Activated naive CD8-positive, alpha-beta T cell (primary cell): ENCODE data around the gene CAPNS2.

Source experiments
- H3K27ac Mint-ChIP-seq: one replicate; pipeline ENCODE4 v1.8.0; 2021; ENCODE audit warnings: mixed read lengths
- H3K27me3 Mint-ChIP-seq: one replicate; pipeline ENCODE4 v1.8.0; 2021; ENCODE audit warnings: mixed read lengths
- H3K36me3 Mint-ChIP-seq: one replicate; pipeline ENCODE4 v1.8.0; 2021; ENCODE audit warnings: mixed read lengths
- H3K4me1 Mint-ChIP-seq: one replicate; pipeline ENCODE4 v1.8.0; 2021; ENCODE audit warnings: low read depth, mixed read lengths
- H3K4me3 Mint-ChIP-seq: one replicate; pipeline ENCODE4 v1.8.0; 2021; ENCODE audit warnings: mild to moderate bottlenecking, mixed read lengths
- H3K9me3 Mint-ChIP-seq: one replicate; pipeline ENCODE4 v1.8.0; 2021; ENCODE audit warnings: low read depth, mixed read lengths

CAPNS2 gene

DNA sequence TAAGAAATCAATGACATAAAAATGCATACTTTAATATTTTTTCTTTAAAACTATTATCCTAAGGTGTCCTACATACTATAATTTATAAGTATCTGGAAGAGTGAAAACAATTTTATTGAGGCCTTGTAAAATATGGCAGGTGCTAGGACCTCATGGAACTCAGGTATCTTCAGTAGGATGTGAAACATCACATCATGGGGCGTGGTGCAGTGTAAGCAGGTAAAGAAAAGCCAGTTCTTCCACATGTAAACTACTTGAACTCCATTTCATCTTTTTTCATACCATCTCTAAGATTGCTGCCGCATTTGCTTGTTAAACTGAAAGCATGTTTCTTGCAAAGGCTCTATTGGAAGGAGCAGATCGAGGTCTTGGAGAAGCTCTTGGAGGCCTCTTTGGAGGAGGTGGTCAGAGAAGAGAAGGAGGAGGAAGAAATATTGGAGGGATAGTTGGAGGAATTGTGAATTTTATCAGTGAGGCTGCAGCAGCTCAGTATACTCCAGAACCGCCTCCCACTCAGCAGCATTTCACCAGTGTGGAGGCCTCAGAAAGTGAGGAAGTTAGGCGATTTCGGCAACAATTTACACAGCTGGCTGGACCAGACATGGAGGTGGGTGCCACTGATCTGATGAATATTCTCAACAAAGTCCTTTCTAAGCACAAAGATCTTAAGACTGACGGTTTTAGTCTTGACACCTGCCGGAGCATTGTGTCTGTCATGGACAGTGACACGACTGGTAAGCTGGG, at the start of gene CAPNS2:
Gene CAPNS2 (plus strand): TSS at position 253 of the 744 bp plus-strand sequence. CDS start 73 bp downstream, at position 326.
- no peaks in the 10 kb centered on the region for H3K4me1 Mint-ChIP-seq
- H3K36me3 Mint-ChIP-seq: no peaks in the 10 kb centered on the region
- H3K27ac Mint-ChIP-seq: no peak within 1 kb of the TSS
- H3K4me3 Mint-ChIP-seq: no peak within 1 kb of the TSS
- H3K27me3 Mint-ChIP-seq: no peaks in the 10 kb centered on the region
- no peaks in the 10 kb centered on the region for H3K9me3 Mint-ChIP-seq

DNA sequence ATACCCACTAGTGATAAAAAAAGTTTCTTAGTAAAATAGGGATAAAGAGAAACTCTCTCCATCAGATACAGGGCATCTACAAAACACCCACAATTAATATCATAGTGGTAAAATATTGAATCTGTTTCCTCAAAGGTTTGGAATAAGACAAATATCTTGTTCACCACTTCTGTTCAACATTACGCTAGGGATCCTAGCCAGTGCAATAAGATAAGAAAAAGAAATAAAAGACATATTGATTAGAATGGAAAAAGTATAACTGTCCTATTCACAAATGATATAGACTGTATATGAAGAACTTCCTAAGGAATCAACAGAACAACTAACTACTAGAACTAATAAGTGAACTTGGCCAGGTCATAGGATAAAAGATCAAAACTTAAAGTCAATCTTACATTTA, 44.7 kb upstream of the CAPNS2 start:
- H3K36me3 Mint-ChIP-seq: no peaks in the 10 kb centered on the region
- H3K4me3 Mint-ChIP-seq: no peak overlapping the region
- no peaks in the 10 kb centered on the region for H3K4me1 Mint-ChIP-seq
- H3K27me3 Mint-ChIP-seq: peaks cover 1% of the 10 kb centered on the region
- H3K27ac Mint-ChIP-seq: no peak overlapping the region
- H3K9me3 Mint-ChIP-seq: peaks cover 12% of the 10 kb centered on the region

DNA sequence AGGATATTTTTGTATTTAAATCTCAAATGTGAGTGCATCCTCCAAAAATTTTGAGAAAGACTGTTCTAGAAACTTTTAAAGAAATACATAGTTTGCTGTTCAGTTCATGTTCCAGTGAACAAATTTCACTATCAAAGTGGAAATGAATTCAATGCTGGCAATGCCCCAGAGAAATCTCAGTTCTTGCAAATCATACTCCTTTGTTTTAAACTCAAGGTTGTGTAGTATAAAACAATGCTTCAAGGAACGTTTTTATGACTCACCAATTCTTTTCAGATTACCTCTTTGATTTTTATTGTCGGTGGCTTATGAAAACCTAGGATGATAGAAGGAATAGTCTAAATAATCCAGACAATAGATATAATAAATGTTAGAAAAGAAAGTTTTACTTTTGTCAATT, 40.0 kb upstream of the CAPNS2 start:
- Mint-ChIP-seq H3K4me1 (no peaks in the 10 kb centered on the region), H3K27ac (no peak overlapping the region), H3K9me3 (peaks cover 7% of the 10 kb centered on the region), H3K27me3 (peaks cover 8% of the 10 kb centered on the region), H3K36me3 (no peaks in the 10 kb centered on the region), H3K4me3 (no peak overlapping the region)

DNA sequence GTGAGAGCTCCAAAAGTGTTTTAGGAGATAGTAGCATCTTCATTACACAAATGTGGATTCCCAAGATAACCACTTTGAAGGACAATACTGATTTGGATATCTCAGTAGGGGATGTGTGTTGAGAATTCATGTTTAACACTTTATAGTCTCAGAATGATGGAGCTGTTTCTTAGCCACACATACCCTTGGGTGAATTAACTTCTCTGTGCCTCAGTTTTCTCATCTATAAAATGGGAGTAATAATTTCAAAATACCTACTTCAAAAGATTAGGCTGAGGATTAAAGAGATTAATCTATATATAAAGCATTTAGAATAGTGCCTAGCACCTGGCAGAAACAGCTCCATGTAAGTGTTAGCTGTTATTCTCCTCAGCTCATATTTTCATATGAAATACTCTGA, 38.6 kb upstream of the CAPNS2 start:
- Mint-ChIP-seq H3K4me3 (no peak overlapping the region), H3K9me3 (no peaks in the 10 kb centered on the region), H3K36me3 (no peaks in the 10 kb centered on the region), H3K4me1 (no peaks in the 10 kb centered on the region), H3K27ac (no peak overlapping the region), H3K27me3 (peaks cover 8% of the 10 kb centered on the region)

DNA sequence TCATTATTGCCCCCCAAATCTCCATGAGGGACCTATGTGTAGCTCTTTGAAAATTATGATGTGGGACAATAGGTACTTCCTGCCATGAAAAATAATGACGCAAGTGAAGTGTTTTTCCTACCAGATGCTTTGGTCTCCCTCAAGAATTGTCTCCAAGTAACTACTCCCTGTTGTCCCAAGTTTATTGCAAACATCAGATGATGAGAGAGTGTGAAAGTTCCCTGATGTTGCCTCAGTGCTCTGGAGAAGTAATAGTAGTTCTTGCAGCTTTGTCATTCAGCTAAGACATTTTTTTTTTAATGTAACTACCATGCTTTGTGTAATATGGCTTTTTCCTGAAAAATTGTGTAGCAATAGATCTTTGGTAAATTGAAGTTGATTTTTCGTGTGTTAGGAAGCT, 37.5 kb upstream of the CAPNS2 start:
- no peaks in the 10 kb centered on the region for H3K9me3 Mint-ChIP-seq
- no peak overlapping the region for H3K27ac Mint-ChIP-seq

DNA sequence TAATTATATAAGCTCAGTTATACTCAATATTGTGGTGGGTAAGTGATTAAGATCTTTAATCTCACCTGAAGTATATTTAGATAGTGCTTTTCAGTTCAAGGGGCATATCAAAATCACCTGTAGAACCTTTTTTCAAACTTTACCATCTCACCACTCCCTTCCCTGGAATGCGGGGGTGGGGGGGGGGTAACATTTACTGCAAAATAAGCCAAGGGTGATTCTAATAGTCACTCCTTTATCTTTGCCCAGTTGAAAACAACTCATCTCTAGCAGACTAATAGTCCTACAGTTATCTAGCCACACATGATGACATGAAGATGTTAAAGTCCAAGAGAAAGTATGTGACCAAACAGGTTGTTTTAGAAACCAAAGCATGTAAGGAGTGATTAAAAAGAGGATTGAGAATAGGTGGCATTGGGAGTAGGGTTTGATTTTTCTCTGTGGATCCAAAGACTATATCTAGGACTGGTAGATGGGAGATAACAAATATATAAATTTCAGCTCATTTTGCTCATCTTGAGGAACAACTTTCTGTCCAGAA, 36.1 kb upstream of the CAPNS2 start:
- H3K27me3 Mint-ChIP-seq: peaks cover 8% of the 10 kb centered on the region
- H3K27ac Mint-ChIP-seq: no peak overlapping the region
- no peaks in the 10 kb centered on the region for H3K4me1 Mint-ChIP-seq
- H3K4me3 Mint-ChIP-seq: no peak overlapping the region
- H3K36me3 Mint-ChIP-seq: no peaks in the 10 kb centered on the region
- no peaks in the 10 kb centered on the region for H3K9me3 Mint-ChIP-seq

More for the DNA sequence above, 37.5 kb upstream of the CAPNS2 start:
- H3K4me1 Mint-ChIP-seq: no peaks in the 10 kb centered on the region
- no peaks in the 10 kb centered on the region for H3K36me3 Mint-ChIP-seq
- peaks cover 8% of the 10 kb centered on the region for H3K27me3 Mint-ChIP-seq
- H3K4me3 Mint-ChIP-seq: no peak overlapping the region

DNA sequence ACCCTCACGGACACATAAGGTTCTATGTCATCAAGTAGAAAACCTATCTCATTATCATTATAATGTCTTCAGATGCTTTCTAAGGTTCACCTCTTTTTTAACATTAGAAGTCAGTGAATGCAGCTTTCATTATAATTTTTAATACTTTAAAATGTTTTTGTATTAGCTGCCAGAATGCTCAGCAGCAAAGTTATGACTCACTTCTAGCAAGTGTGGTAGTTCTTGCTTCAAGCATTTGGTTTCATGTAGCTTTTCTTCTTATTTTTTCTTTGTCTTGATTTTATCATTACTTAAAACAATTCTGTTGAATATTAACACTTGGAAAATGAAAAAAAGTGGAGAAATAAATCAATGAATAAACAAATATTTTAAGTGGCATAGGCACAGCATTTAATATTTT, 34.3 kb upstream of the CAPNS2 start:
- Mint-ChIP-seq H3K36me3 (no peaks in the 10 kb centered on the region), H3K27me3 (peaks cover 8% of the 10 kb centered on the region), H3K27ac (no peak overlapping the region), H3K4me3 (no peak overlapping the region), H3K4me1 (no peaks in the 10 kb centered on the region), H3K9me3 (no peaks in the 10 kb centered on the region)

DNA sequence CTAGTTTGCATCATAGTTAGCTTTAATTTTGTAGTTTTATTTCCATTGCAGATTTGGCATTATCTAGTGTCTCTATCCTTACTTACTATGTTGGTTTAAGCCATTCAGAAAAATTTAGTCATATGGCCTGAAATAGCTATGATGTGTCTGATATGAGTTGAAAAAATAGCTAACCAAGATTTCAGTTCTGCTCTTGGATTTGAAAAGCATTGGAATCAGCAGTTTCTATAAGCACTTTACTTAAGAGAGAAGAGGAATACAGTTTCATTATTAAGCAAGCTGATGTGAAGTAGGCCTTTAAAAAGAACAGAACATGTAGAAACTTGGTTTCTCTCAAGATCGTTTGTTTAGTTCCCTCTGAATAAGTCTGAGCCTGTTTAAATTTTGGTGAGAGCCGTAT, 31.7 kb upstream of the CAPNS2 start:
- no peaks in the 10 kb centered on the region for H3K36me3 Mint-ChIP-seq
- peaks cover 3% of the 10 kb centered on the region for H3K27me3 Mint-ChIP-seq
- no peak overlapping the region for H3K4me3 Mint-ChIP-seq
- H3K9me3 Mint-ChIP-seq: no peaks in the 10 kb centered on the region
- H3K27ac Mint-ChIP-seq: no peak overlapping the region
- H3K4me1 Mint-ChIP-seq: no peaks in the 10 kb centered on the region

DNA sequence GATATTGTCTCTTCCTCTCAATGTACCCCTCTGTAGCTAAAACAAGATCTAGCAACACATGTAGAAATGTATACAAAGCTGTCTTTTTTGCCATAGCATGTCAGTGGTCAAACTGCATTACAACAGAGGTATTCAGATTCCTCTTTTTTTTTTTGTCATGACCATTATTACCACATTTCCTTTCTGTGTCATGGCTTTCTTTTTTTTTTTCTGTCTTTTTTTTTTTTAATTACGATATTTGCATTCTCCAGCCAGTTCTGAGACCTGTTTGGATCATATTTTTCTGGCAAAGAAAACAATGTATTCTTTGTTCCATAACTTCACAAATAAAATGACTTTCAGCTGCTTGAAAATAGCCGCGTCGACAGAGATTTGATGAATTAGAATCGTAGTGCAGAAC, 27.4 kb upstream of the CAPNS2 start:
- Mint-ChIP-seq H3K9me3 (no peaks in the 10 kb centered on the region), H3K4me3 (no peak overlapping the region), H3K27ac (no peak overlapping the region), H3K36me3 (no peaks in the 10 kb centered on the region), H3K27me3 (no peaks in the 10 kb centered on the region), H3K4me1 (no peaks in the 10 kb centered on the region)

DNA sequence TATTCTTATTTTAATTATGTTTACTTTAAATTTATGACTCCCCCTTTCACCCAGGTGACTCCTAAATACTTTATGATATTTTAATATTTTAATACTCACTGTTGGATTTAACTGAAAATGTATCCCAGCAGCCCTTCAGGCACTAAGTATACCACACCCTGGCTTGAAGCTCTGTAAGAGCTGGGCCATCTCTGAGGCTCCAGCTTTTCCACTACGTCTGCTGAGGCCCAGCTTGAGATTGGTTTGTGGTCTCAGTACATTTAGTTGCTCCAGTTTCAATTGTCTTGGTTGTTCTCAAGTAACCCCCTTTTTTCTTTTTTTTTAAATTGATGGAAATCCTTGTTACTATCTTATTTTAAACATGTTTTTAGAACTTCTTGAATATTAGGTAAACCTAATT, 27.0 kb upstream of the CAPNS2 start:
- Mint-ChIP-seq H3K27me3 (peaks cover 2% of the 10 kb centered on the region), H3K9me3 (no peaks in the 10 kb centered on the region), H3K27ac (no peak overlapping the region), H3K4me3 (no peak overlapping the region), H3K4me1 (no peaks in the 10 kb centered on the region), H3K36me3 (no peaks in the 10 kb centered on the region)

DNA sequence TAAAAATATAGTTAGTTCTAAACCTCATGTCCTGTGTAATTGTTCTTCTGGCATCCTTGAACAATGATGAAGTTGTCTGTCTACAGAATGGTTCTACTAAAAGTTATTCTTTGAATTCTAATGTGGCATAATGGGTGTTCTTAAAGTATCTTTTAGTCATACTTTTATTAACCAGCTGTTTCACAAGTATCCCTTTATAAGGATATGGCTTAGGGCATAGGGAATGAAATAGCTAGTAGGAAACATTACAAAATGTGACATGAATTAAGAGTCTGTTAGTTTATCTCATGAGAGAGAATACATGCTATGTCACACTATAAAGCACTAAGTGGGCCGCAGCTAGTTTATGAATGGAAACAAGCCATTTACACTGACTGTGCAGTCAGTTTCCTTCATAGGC, 26.3 kb upstream of the CAPNS2 start:
- H3K27ac Mint-ChIP-seq: no peak overlapping the region
- H3K4me3 Mint-ChIP-seq: no peak overlapping the region
- no peaks in the 10 kb centered on the region for H3K36me3 Mint-ChIP-seq
- H3K4me1 Mint-ChIP-seq: no peaks in the 10 kb centered on the region
- H3K9me3 Mint-ChIP-seq: no peaks in the 10 kb centered on the region
- H3K27me3 Mint-ChIP-seq: peaks cover 2% of the 10 kb centered on the region

DNA sequence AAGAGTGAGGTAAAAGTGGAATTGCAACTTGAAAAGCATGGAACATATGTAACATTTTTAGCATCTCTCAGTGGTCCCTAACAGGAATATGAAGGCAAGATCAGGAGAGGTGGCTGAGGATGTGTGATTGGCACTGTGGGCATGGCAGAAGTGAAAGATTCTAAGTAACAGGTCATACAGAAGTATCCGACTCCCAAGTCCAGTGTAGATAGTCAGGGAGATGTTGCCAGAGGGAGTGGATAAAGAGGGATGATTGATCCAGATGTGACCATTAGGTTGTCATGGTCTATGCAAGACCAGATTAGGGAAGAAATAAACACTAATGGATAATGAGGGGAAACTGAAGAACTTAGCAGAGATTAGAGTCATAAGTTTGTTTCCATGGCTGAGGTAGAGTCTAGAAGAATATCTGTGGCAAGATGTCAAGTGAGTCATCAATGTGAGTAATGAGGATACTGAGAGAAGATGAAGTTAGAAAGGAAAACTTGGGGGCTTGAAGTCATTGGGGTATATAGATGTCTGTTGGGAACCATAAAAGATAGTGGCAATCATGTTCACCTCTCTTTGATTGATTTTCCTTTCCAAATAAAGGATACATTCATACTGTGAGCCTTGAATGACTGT, 23.9 kb upstream of the CAPNS2 start:
- Mint-ChIP-seq H3K4me3 (no peak overlapping the region), H3K4me1 (no peaks in the 10 kb centered on the region), H3K36me3 (no peaks in the 10 kb centered on the region), H3K9me3 (no peaks in the 10 kb centered on the region), H3K27me3 (peaks cover 2% of the 10 kb centered on the region), H3K27ac (no peak overlapping the region)

DNA sequence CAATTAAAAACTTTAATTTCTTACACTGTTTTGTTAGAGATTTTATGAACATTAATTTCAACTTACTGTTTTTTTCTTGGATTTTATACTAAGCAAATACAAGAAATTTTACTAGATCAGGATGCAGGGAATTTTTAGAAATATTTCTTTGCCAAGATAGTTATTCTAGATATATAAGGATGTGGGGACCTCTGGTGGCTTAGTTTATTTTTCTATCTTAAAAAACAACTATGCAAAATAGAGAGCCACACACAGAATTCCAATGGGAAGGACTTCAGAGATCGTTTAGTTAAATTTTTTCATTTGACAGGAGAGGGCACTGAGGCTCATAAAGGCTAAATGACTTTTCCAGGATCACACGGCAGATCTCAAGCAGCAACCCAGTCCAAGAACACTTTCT, 23.0 kb upstream of the CAPNS2 start:
- Mint-ChIP-seq H3K4me1 (no peaks in the 10 kb centered on the region), H3K27ac (no peak overlapping the region), H3K4me3 (no peak overlapping the region), H3K9me3 (no peaks in the 10 kb centered on the region), H3K27me3 (peaks cover 2% of the 10 kb centered on the region), H3K36me3 (no peaks in the 10 kb centered on the region)

DNA sequence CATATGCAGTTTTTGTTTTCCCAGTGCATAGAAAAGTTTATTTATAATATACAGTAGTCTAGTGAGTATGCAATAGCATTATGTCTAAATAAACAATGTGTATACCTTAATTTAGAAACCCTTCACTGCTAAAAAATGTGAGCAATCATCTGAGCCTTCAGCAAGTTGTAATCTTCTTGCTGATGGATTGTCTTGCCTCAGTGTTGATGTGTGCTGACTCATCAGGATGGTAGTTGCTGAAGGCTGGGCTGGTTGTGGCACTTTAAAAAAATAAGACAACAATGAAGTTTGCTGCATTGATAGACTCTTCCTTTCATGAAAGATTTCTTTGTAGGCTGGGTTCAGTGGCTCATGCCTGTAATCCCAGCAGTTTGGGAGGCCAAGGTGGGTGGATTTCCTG, 13.9 kb upstream of the CAPNS2 start:
- no peak overlapping the region for H3K4me3 Mint-ChIP-seq
- no peak overlapping the region for H3K27ac Mint-ChIP-seq
- H3K27me3 Mint-ChIP-seq: no peaks in the 10 kb centered on the region
- H3K9me3 Mint-ChIP-seq: no peaks in the 10 kb centered on the region
- H3K4me1 Mint-ChIP-seq: no peaks in the 10 kb centered on the region
- no peaks in the 10 kb centered on the region for H3K36me3 Mint-ChIP-seq

DNA sequence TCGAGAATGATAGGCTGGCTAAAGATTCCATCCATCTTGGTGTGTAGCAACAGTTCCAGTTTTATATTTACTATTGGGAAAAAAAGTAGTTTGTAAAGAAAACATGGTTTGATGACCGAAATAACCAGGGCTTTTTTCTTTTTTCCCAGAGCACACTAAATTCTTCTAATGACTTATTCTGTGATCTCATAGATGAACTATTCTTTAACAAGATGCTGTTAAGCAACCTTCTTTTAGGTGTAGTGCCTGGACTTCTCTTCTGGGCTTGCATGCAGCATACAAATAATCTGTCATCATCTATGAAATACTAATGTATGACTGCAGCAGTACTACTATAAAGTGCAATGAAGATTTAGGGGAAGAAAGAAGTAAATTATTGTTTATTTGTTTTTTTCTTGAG, 11.0 kb upstream of the CAPNS2 start:
- Mint-ChIP-seq H3K27me3 (no peaks in the 10 kb centered on the region), H3K27ac (no peak overlapping the region), H3K36me3 (no peaks in the 10 kb centered on the region), H3K4me1 (no peaks in the 10 kb centered on the region), H3K9me3 (no peaks in the 10 kb centered on the region), H3K4me3 (no peak overlapping the region)

DNA sequence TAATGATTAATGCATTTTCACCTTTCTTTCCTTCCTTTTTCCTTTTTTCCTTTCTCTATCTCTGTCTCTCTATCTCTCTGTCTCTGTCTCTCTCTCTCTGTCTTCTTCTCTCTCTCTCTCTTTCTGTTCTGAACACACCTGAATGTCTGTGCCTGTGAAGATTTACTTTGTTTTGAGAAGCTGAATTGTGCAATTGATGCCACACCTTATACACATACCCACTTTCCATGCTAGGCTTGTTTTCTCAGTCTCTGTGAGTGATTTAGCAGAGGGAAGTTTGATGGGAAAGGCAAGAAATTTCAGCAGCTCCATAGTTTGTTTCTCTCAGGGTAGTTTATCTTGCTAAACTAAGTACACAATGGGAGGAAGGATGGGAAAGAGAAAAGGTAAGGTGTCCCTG, 9.3 kb upstream of the CAPNS2 start:
- no peaks in the 10 kb centered on the region for H3K36me3 Mint-ChIP-seq

More for the DNA sequence above, 9.3 kb upstream of the CAPNS2 start:
- Mint-ChIP-seq H3K27ac (no peak overlapping the region), H3K4me3 (no peak overlapping the region), H3K9me3 (no peaks in the 10 kb centered on the region), H3K27me3 (no peaks in the 10 kb centered on the region), H3K4me1 (no peaks in the 10 kb centered on the region)
